HG02852 (cell line): ENCODE measurements around the gene NR6A1.

Source experiments
- ATAC-seq: cut with Tn5 transposase; IDR thresholded peaks from one replicate; pipeline ENCODE4 v1.9.1; 2021; ENCODE audit warnings: mild to moderate bottlenecking, moderate library complexity; ENCODE audit not compliant: unreplicated experiment

Gene NR6A1

DNA sequence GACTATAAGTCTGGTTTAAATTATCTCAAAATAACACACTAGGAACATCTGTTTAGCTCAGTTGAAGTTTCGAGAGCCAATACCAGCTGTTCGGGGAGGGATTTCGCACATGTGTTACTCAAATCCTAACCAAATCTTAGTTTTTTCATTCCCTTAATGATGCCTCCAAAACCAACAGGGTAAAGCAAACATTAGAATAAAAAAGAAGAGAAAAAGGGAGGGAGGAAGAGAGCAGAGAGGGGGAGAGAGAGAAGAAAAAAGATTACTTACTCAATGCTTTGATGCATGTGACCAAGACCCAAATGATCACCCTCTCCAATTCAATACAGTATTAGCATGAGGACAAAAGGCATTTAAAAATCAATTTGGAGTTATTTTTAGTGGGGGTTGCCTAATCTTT lies 177.9 kb downstream of the NR6A1 start:
- ATAC-seq: no peak

GRCh38 chr9:124590889-124591641 lies 180.0 kb downstream of the NR6A1 start:
- ATAC-seq: no peak

GRCh38 chr9:124584631-124585030 lies 186.5 kb downstream of the NR6A1 start:
- no peak for ATAC-seq

- ATAC-seq: no peak
Measured at GRCh38 chr9:124583134-124583533, 188.0 kb downstream of the NR6A1 start.

DNA sequence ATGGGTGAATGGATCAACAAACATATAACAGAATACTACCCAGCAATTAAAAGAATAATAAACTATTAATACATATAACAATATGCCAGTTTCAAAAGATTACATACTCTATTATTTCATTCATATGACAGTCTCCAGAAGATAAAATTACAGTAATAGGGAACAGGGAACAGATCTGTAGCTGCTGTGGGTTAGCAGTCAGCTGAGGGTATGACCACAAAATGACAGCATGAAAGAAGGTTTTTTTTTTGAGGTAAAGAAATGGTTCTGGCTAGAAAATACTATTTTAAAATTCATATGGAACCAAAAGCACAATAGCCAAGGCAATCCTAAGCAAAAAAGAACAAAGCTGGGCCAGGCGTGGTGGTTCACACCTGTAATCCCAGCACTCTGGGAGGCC lies 190.9 kb downstream of the NR6A1 start:
- ATAC-seq: no peak

DNA sequence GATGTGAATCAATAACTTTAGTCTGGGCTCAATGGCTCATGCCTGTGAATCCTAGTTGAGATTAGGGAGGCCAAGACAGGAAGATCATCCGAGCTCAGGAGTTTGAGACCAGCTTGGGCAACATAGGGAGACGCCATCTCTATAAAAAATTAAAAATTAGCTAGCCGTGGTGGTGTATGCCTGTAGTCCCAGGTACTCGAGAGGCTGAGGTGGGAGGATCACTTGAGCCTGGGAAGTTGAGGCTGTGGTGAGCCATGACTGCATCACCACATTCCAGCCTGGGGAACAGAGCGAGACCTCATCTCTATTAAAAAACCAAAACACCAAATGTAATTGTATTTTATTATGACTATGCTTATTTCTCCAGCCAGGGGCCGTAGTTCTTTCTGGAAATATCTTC lies 194.4 kb downstream of the NR6A1 start:
- ATAC-seq: no peak

DNA sequence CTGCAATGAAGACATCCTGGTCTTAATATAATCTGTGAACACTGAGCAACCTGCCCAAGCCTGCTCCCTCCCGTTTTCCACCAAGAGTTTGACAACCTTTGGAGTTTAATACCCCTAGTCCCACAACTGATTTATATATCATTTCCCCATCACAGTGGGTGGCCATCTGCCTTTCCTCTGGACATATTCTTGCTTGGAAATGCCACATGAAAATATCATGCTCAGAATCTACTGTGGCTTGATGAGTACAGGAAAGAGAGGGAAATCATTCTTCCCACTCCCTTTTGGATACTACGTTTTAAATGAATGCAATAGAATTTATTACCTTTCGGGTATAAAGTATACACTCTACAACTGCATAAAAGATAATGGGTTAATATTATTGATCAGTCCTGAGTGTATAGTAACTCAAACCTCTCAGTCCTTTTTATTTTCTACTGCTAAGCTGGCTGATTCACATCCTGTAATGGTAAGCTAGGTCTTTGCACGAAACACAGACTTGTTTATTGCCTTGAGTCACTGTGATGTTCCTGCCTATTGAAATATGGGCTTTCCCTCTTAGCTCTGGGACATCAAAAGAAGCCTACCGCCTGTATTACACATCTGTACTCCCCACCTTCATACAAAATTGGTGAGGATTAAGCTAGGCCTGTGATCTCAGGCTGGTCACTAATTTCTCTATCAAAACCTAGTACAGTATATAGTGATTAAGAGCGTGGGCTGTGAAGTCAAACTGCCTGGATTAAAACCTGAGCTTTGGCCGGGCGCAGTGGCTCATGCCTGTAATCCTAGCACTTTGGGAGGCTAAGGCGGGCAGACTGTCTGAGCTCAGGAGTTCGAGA lies 196.4 kb downstream of the NR6A1 start:
- ATAC-seq: no peak

DNA sequence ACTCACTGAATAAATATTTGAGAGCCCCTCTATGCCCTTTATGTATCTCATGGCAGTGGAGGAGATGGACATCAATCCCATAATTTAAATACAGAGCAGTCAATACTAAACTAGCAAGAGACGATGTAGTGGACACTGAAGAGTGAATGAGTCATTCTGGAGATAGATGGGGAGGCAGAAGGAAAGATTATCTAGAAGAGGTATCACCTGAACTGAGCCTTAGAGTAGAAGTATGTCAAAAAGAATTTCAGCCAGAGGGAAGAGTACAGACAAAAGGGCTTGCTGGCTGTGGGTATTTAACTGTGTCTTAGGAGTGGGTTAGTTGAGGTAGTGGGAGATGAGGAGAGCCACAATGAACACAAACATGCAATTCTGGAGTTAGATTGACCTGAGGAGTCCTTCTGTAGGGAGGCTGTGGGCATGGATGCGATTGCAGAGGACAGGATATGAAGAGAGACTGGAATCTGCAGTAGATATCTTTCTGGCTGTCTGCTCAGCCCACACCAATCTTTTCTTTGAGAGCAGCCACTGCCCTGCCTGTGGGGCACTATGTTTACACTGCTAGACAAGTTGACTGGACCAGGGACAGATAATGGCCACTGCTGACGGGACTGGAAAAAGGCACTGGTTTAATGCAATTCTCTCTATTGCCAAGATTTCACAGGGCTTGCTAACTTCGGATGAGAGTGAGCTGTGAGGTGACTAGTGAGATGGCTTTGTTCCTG lies 200.0 kb downstream of the NR6A1 start:
- no peak for ATAC-seq

DNA sequence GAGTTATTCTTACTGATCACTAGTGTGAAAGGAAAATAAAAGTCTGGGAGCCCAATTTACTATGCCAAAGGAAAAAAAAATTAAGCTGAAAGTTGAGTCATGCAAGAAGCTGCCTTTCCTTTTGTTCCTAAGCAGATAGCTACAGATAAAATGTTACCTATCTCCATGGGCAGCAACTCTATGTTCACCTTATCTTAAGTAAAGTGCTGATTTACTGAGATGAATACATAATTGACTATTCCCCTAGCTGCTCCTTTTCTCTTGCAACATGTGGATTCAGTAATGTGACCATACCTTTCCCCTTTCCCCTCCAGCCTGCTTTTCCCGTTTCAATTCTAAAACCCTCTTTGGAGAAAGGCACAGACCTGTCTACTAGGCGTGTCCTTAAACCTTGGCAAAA lies 201.2 kb downstream of the NR6A1 start:
- no peak for ATAC-seq

GRCh38 chr9:124567362-124567761 lies 203.7 kb downstream of the NR6A1 start:
- ATAC-seq: no peak

DNA sequence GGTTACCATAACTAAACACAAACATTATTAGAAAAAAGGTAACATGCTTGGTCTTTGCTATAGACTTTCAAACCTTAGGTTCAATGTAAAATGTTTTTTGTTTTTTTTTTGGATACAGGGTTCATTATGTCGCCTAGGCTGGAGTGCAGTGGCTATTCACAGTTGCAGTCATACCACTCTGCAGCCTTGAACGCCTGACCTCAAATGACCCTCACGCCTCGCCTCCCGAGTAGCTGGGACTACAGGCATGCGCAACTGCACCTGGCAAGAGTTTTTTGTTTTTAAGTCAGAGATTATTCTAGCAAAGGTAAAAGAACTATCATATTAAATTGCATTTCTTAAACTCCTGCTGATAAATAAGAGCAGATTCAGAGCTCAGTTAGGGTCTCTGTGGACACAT lies 208.8 kb downstream of the NR6A1 start:
- no peak for ATAC-seq

DNA sequence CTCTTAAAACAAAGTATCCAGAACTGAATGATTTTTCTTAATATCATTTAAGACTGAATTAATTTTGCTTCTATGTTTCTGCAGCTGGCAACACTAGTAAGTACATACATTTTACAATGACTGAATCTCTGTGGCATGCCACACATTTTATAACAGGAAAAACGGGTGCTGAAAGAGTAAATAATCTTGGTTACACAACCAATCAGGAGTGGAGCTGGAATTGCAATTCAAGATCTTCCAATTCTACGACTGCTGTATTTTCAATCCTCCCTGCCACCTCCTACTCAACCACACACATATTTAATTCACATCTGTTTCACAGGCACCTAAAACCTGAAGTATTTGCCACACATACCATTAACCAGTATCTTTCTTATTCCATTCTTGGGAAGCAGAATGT lies 211.2 kb downstream of the NR6A1 start:
- ATAC-seq: no peak

- ATAC-seq: no peak
Measured at GRCh38 chr9:124558777-124559470, 212.2 kb downstream of the NR6A1 start.

DNA sequence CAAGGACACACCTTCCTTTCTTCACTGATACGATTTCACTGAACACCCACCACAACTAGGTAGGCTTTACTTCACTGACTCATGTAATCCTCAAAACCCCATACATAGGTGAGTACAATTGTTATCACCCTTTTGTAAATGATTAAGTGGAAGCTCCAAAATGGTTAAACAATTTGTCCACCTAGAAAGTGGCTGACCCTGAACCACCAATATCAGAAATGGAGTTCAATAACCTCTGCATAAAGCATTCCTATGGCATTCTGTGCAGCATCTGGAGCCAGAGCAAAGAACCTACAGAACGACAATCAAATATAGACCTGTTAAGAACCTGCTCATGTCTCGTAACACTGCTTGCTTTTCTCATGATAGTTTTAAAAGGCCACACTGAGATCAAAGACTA lies 213.2 kb downstream of the NR6A1 start:
- no peak for ATAC-seq

GRCh38 chr9:124555043-124555442 lies 216.1 kb downstream of the NR6A1 start:
- ATAC-seq: no peak

DNA sequence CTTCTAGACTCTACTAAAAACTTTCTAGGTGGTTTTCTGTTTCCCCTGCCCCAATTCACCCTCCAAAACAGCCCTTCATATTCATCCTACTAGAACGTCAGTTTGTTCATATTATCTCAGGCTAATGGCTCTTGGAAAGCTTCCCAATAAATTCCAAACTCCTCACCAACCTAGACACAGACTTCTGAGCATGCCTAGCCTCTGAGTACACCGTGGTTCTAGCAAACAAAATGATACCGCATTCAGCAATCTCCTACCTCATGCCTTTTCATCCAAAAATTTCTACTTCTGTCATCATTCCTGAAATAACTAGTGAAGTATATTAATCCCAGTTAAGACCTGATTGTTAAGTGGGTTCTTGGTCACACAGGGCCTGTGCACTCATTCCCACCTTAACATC lies 217.4 kb downstream of the NR6A1 start:
- ATAC-seq: no peak

- ATAC-seq: no peak
Measured at GRCh38 chr9:124552273-124552605, 218.9 kb downstream of the NR6A1 start.

DNA sequence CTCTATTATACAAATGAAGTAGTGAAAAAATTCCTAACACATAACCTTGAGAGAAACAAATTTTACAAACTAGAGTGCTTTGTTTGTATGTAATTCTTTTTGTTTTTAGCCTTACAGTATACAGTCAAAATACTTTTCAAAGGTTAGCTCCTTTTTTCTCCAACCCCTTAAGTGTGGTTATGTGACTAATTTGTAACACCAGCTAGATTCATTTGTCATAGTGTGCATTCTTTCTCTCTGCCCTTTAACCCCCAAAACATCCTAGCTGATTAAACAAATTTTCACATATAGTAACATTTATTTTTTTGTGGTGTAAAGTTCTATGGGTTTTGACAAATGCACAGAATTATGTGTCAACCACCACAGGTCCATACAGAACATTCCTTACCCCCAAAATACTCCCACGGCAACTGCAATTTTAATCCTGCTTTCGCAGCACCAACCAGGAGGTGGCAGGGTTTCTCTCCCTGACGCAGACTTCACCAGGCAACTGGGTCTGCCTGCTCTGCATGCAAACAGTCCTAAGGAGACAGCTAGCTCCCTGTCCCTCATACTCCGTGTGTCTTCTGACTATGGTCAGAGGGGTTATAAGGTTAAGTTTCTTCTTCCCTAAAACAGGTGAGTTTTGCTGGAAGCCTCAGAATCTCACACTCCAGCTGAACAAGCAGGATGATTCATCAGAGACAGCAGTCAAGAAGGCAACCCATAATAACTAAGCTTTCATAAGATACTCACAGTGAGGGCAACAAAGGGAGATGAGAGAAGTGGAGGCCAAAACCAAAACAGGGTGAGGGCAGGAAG lies 219.4 kb downstream of the NR6A1 start:
- ATAC-seq: no peak

DNA sequence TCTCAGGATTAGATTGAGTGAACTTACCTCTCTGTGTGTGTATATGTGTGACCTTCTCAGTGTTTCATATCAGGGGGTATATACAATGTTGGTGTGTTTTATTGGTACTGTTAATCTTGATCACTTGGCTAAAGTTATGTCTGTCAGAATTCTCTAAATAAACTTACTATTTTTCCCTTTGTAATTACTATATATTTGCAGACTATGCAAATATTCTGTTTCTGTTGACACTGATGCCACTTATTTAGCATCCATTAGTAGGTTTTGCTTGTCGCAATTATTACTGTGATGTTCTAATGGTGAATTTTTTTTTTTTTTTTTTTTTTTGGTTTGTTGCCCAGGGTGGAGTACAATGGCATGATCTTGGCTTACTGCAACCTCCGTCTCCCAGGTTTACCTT lies 221.0 kb downstream of the NR6A1 start:
- no peak for ATAC-seq

GRCh38 chr9:124549016-124549415 lies 222.1 kb downstream of the NR6A1 start:
- no peak for ATAC-seq
